HepG2 (cell line): ENCODE results near the gene SYCE1. TPM values are rescaled to one million over a fixed set of nuclear protein-coding genes. Genes with fewer than 3 reads are reported as not detected.

Source experiments
- ATAC-seq: fragments of 200-7000 bp; cut with Tn5 transposase; 3 replicates; pipeline ENCODE4 v1.9.1; 2020; ENCODE audit warnings: mild to moderate bottlenecking, moderate library complexity
- BruUV-seq: library from RNA; stranded (reverse); fragments of 400-500 nt; replicated peaks from 2 replicates; lab custom pipeline; 2021; lab: Mats Ljungman, UMichigan
- CTCF ChIA-PET: fragments of 300-600 bp; formaldehyde crosslinking; extraction: SDS; loops from one replicate; lab custom pipeline; 2021; ENCODE audit warnings: low total read pairs, inconsistent platforms, low intra/inter-chr PET ratio; lab: Yijun Ruan, JAX
- POLR2A ChIA-PET: fragments of 350-600 bp; sonication (Branson Sonifier 250); formaldehyde crosslinking; loops from one replicate; lab custom pipeline; 2020; ENCODE audit warnings: antibody characterized with exemption, inconsistent platforms; lab: Yijun Ruan, JAX
- DNase-seq: peaks from one replicate; pipeline ENCODE4 v3.0.0-alpha.2; 2015; ENCODE audit warnings: low spot score
- FAIRE-seq: peaks from 3 replicates; lab custom pipeline; 2011; peaks lifted over from hg19 to GRCh38; lab: Jason Lieb, UNC
- H2AFZ ChIP-seq: one replicate; pipeline ENCODE4 v1.6.1; 2011; ENCODE audit warnings: low read length, inconsistent platforms
- H3K27ac ChIP-seq: fragments of 300-600 bp; 3 replicates; pipeline ENCODE4 v1.8.0; 2011; ENCODE audit warnings: mixed run types, mild to moderate bottlenecking, mixed read lengths, low read length, inconsistent platforms; ENCODE audit not compliant: insufficient read depth; ENCODE audit errors: extremely low read length
- H3K27me3 ChIP-seq, 2 experiments: fragments of 200-600 bp in 1 of 2; 2 replicates in 1 of 2; 3 replicates in 1 of 2; pipeline versions ENCODE4 v1.6.0 to v1.8.0; 2011; ENCODE audit warnings: low read length in 2 of 2, mild to moderate bottlenecking in 2 of 2, moderate library complexity in 2 of 2, inconsistent platforms in 1 of 2; ENCODE audit not compliant: insufficient read depth in 2 of 2, control insufficient read depth in 1 of 2
- H3K36me3 ChIP-seq, 2 experiments: fragments of 200-600 bp in 1 of 2; replicated peaks in 1 of 2; 2 replicates in 1 of 2; 3 replicates in 1 of 2; pipeline versions ENCODE4 v1.5.1 to v1.8.0; 2011; ENCODE audit warnings: low read length in 2 of 2, inconsistent platforms in 1 of 2; ENCODE audit not compliant: insufficient read depth in 2 of 2, control insufficient read depth in 1 of 2
- H3K4me1 ChIP-seq: 2 replicates; pipeline ENCODE4 v1.5.1; 2012; ENCODE audit warnings: low read length, inconsistent platforms; ENCODE audit not compliant: insufficient read depth
- H3K4me2 ChIP-seq: 2 replicates; pipeline ENCODE4 v1.6.0; 2011; ENCODE audit warnings: low read depth, low read length, inconsistent platforms
- H3K4me3 ChIP-seq, 3 experiments: fragments of 200-600 bp in 1 of 3; sonication (generic), shearing (Covaris generic) in 1 of 3; replicated peaks in 1 of 3; 2 replicates each; pipeline ENCODE4 v1.5.1; 2011 to 2016; ENCODE audit warnings: low read length in 3 of 3, inconsistent platforms in 2 of 3, low read depth in 2 of 3, mild to moderate bottlenecking in 2 of 3, control low read depth in 1 of 3, mixed read lengths in 1 of 3; ENCODE audit not compliant: insufficient read depth in 1 of 3
- H3K79me2 ChIP-seq: one replicate; pipeline ENCODE4 v1.6.1; 2011; ENCODE audit warnings: low read length, inconsistent platforms; ENCODE audit not compliant: insufficient read depth
- H3K9ac ChIP-seq: 2 replicates; pipeline ENCODE4 v1.6.0; 2011; ENCODE audit warnings: mild to moderate bottlenecking, low read depth, low read length, inconsistent platforms; ENCODE audit not compliant: insufficient read depth
- H3K9me3 ChIP-seq: 2 replicates; pipeline ENCODE4 v1.5.1; 2012; ENCODE audit warnings: mild to moderate bottlenecking, low read length
- H4K20me1 ChIP-seq: 2 replicates; pipeline ENCODE4 v1.6.0; 2011; ENCODE audit warnings: inconsistent platforms, mild to moderate bottlenecking, low read length, moderate library complexity; ENCODE audit not compliant: insufficient read depth
- ARID5B ChIP-seq: IDR thresholded peaks from 2 replicates; pipeline ENCODE4 v1.4.0; 2020; ENCODE audit warnings: mild to moderate bottlenecking, missing genetic modification reagents
- BRD4 ChIP-seq: sonication (generic); formaldehyde crosslinking; IDR thresholded peaks from 2 replicates; pipeline ENCODE4 v1.4.0; 2020; ENCODE audit warnings: missing genetic modification reagents
- DPF2 ChIP-seq: sonication (generic); formaldehyde crosslinking; IDR thresholded peaks from 2 replicates; pipeline ENCODE4 v1.4.0; 2020; ENCODE audit warnings: mild to moderate bottlenecking, low read depth, missing genetic modification reagents, borderline replicate concordance
- FOXA3 ChIP-seq: IDR thresholded peaks from 2 replicates; pipeline ENCODE4 v1.6.1; 2016; ENCODE audit warnings: missing genetic modification reagents, missing compliant biosample characterization
- GABPA ChIP-seq, 2 experiments: IDR thresholded peaks; 2 replicates each; pipeline ENCODE4 v1.6.1; 2011 to 2016; ENCODE audit warnings: low read depth in 2 of 2, low read length in 1 of 2, missing biosample characterization in 1 of 2, missing genetic modification characterization in 1 of 2
- HDAC2 ChIP-seq: sonication (generic); formaldehyde crosslinking; IDR thresholded peaks from 2 replicates; pipeline ENCODE4 v1.4.0; 2020; ENCODE audit warnings: missing genetic modification reagents
- HDAC6 ChIP-seq: fragments of 200-600 bp; sonication (generic); IDR thresholded peaks from 2 replicates; pipeline ENCODE4 v1.7.0; 2017; ENCODE audit warnings: mild to moderate bottlenecking, antibody characterized with exemption, low read length, low read depth
- HES4 ChIP-seq: sonication (generic); formaldehyde crosslinking; IDR thresholded peaks from 2 replicates; pipeline ENCODE4 v1.9.0; 2021; ENCODE audit warnings: mild to moderate bottlenecking, missing genetic modification reagents, borderline replicate concordance
- MAFK ChIP-seq, 2 experiments: IDR thresholded peaks in 1 of 2; conservative IDR thresholded peaks in 1 of 2; 2 replicates each; pipeline ENCODE4 v1.6.1; 2011; ENCODE audit warnings: improper control_type of control experiment in 2 of 2, low read length in 2 of 2
- PHF5A ChIP-seq: IDR thresholded peaks from one replicate; pipeline ENCODE4 v1.6.1; 2018; ENCODE audit warnings: low read depth, missing genetic modification reagents; ENCODE audit not compliant: unreplicated experiment
- POLR2AphosphoS5 ChIP-seq: IDR thresholded peaks from 2 replicates; pipeline ENCODE4 v1.6.1; 2012; ENCODE audit warnings: low read depth, low read length
- RBM22 ChIP-seq: fragments of 200-400 bp; formaldehyde crosslinking; optimal IDR thresholded peaks from 2 replicates; pipeline ENCODE3; 2017; ENCODE audit warnings: mild to moderate bottlenecking, low read length, moderate library complexity
- SIX4 ChIP-seq: sonication (generic); formaldehyde crosslinking; IDR thresholded peaks from 2 replicates; pipeline ENCODE4 v1.4.0; 2020; ENCODE audit warnings: missing genetic modification reagents
- TEAD2 ChIP-seq: sonication (generic); formaldehyde crosslinking; IDR thresholded peaks from 2 replicates; pipeline ENCODE4 v1.9.0; 2021; ENCODE audit warnings: missing genetic modification reagents
- ZMYM4 ChIP-seq: sonication (generic); formaldehyde crosslinking; IDR thresholded peaks from 2 replicates; pipeline ENCODE4 v1.8.1; 2023; ENCODE audit warnings: mild to moderate bottlenecking, missing genetic modification reagents
- ZNF12 ChIP-seq: sonication (generic); formaldehyde crosslinking; IDR thresholded peaks from 2 replicates; pipeline ENCODE4 v1.5.0; 2020; ENCODE audit warnings: missing genetic modification reagents
- ZNF431 ChIP-seq: sonication (generic); formaldehyde crosslinking; IDR thresholded peaks from 2 replicates; pipeline ENCODE4 v1.9.0; 2022; ENCODE audit warnings: missing genetic modification reagents, low read depth, mild to moderate bottlenecking, borderline replicate concordance
- ZNF772 ChIP-seq: sonication (generic); formaldehyde crosslinking; IDR thresholded peaks from 2 replicates; pipeline ENCODE4 v1.5.0; 2020; ENCODE audit warnings: mild to moderate bottlenecking, missing genetic modification reagents
- ZNF850 ChIP-seq: sonication (generic); formaldehyde crosslinking; conservative IDR thresholded peaks from 2 replicates; pipeline ENCODE4 v1.9.0; 2021; ENCODE audit warnings: mild to moderate bottlenecking, missing genetic modification reagents
- WGBS: methylation state at CpG from one replicate; pipeline ENCODE4 v1.1.6; 2017; ENCODE audit warnings: low lambda C conversion rate; 5-methylcytosine and 5-hydroxymethylcytosine counted together
- in situ Hi-C: cut with HindIII; loops from 2 replicates; pipeline ENCODE4 v1.10.0; 2017; ENCODE audit warnings: low pct_unique_long_range_greater_than_20kb; ENCODE audit not compliant: extremely low pct_ligation_motif_present
- intact Hi-C: fragments of 100-400 bp; cut with micrococcal nuclease; formaldehyde crosslinking; loops from one replicate; pipeline ENCODE4 v1.10.0; 2022; ENCODE audit not compliant: unreplicated experiment
- polyA plus RNA-seq, 8 experiments: library from polyadenylated mRNA; depleted of rRNA in 3 of 8; stranded (reverse) in 7 of 8; unstranded in 1 of 8; fragments of >200 nt; fragmentation: Illumina TruSeq in 4 of 8; extraction: Trizol in 4 of 8; gene quantifications; 2 replicates each; pipeline versions ENCODE4 v1.2.1 to v1.2.3, GENCODE V29; 2011 to 2016; ENCODE audit warnings: low read depth in 4 of 8, missing spikeins in 1 of 8, mixed read lengths in 1 of 8; ENCODE audit not compliant: insufficient read depth in 1 of 8
- total RNA-seq, 5 experiments: library from RNA; depleted of rRNA; stranded (reverse); fragments of >200 nt; fragmentation: Illumina TruSeq; extraction: Trizol; gene quantifications; 2 replicates each; pipeline ENCODE4 v1.2.3, GENCODE V29; 2016; ENCODE audit warnings: low read depth in 1 of 5
- TF ChIP-seq, protein P1 (sequence below): sonication (generic); formaldehyde crosslinking; conservative IDR thresholded peaks from 2 replicates; pipeline ENCODE4 v1.4.0; 2020; ENCODE audit warnings: mild to moderate bottlenecking, missing genetic modification reagents, moderate library complexity

Gene SYCE1
- total and polyA plus RNA-seq, 2 of the 13 experiments (the other 11 are each of a cell fraction or from before 2014, with no cell fraction given), result not detected

DNA sequence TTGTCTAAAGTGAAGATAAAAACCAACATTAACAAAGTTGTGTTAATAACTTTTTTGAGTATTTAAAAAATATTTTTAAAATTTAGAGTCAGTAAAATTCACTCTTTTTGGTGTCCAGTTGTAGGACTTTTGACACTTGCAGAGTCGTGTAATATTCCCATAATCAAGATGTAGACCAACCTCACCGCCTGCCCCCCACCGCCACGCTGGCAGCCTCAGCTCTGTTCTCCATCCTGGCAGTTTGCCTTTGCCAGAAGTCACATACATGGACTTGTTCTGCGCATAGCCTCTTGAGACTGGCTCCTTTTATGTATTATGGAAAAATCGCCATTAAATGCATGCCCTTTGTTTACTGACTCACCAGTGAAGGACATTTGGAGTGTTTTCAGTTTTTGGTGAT lies 27.3 kb upstream of the SYCE1 start:
- Histone ChIP-seq H2AFZ (no peak overlapping the region), H4K20me1 (no peaks in the 10 kb centered on the region), H3K79me2 (no peaks in the 10 kb centered on the region), H3K27ac (no peak overlapping the region), H3K4me2 (no peak overlapping the region), H3K27me3 (peaks cover 3 to 28% of the 10 kb centered on the region in 2 experiments; a peak in 3 of 5 replicates), H3K9me3 (no peaks in the 10 kb centered on the region), H3K4me3 (no peak overlapping the region), H3K9ac (no peak overlapping the region), H3K4me1 (no peaks in the 10 kb centered on the region), H3K36me3 (no peaks in the 10 kb centered on the region)
- in situ Hi-C loops (no loop called here), intact Hi-C loops (no loop called here)
- 22% methylated on average over 6 of the region's 6 CpGs for WGBS
- no TSS peak for BruUV-seq
- TF ChIP-seq HDAC2 (no peak), HDAC6 (no peak), BRD4 (CRISPR knock-in tag) (no peak), GABPA (IDR thresholded peaks at IDR 0.05; ENCODE audit: low read depth, low read length) (no peak), GABPA (CRISPR knock-in tag; IDR thresholded peaks at IDR 0.05; ENCODE audit: low read depth) (no peak), TEAD2 (CRISPR knock-in tag) (no peak), HES4 (CRISPR knock-in tag) (no peak), ZNF850 (CRISPR knock-in tag) (no peak), DPF2 (CRISPR knock-in tag) (no peak), SIX4 (CRISPR knock-in tag) (no peak), FOXA3 (no peak), MAFK (conservative IDR thresholded peaks at IDR 0.05 in 1 of 2, IDR thresholded peaks at IDR 0.05 in 1 of 2; ENCODE audit: low read length in 2 of 2) (no peak), ARID5B (no peak), POLR2AphosphoS5 (no peak), ZNF772 (CRISPR knock-in tag) (no peak), PHF5A (CRISPR knock-in tag) (no peak), ZMYM4 (CRISPR knock-in tag) (no peak), RBM22 (no peak), ZNF12 (CRISPR knock-in tag) (no peak), ZNF431 (CRISPR knock-in tag) (no peak)
- TF ChIP-seq, protein P1, sequence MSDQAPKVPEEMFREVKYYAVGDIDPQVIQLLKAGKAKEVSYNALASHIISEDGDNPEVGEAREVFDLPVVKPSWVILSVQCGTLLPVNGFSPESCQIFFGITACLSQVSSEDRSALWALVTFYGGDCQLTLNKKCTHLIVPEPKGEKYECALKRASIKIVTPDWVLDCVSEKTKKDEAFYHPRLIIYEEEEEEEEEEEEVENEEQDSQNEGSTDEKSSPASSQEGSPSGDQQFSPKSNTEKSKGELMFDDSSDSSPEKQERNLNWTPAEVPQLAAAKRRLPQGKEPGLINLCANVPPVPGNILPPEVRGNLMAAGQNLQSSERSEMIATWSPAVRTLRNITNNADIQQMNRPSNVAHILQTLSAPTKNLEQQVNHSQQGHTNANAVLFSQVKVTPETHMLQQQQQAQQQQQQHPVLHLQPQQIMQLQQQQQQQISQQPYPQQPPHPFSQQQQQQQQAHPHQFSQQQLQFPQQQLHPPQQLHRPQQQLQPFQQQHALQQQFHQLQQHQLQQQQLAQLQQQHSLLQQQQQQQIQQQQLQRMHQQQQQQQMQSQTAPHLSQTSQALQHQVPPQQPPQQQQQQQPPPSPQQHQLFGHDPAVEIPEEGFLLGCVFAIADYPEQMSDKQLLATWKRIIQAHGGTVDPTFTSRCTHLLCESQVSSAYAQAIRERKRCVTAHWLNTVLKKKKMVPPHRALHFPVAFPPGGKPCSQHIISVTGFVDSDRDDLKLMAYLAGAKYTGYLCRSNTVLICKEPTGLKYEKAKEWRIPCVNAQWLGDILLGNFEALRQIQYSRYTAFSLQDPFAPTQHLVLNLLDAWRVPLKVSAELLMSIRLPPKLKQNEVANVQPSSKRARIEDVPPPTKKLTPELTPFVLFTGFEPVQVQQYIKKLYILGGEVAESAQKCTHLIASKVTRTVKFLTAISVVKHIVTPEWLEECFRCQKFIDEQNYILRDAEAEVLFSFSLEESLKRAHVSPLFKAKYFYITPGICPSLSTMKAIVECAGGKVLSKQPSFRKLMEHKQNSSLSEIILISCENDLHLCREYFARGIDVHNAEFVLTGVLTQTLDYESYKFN (CRISPR knock-in tag), result no peak
- ChIA-PET POLR2A (no interaction called here), CTCF (no interaction called here)
- ATAC-seq (no peak), DNase-seq (no peak), FAIRE-seq (no peak)
